ENCODE data around the gene DRC3.

GRCh38 chr17:18011286-18011685 lies 38.6 kb downstream of the DRC3 start:
- TF ChIP-seq EZH2 (IDR thresholded peaks at IDR 0.05; ENCODE audit: borderline replicate concordance, control insufficient read depth, low read depth, low read length) (no peak), CBX3 (IDR thresholded peaks at IDR 0.05; ENCODE audit: borderline replicate concordance, low read depth) (no peak), E2F8 (IDR thresholded peaks at IDR 0.05; ENCODE audit: low read depth, partially characterized antibody) (no peak), CREB1 (IDR thresholded peaks at IDR 0.05; ENCODE audit: low read depth) (no peak), CTCF (IDR thresholded peaks at IDR 0.05 in 2 of 3, conservative IDR thresholded peaks at IDR 0.05 in 1 of 3; ENCODE audit: control insufficient read depth in 2 of 3, extremely low read depth in 1 of 3, insufficient read depth in 1 of 3, low read depth in 3 of 3, low read length in 3 of 3) (no peak), POU2F2 (IDR thresholded peaks at IDR 0.05; ENCODE audit: borderline replicate concordance, low read depth, low read length) (no peak), BHLHE40 (IDR thresholded peaks at IDR 0.05; ENCODE audit: borderline replicate concordance in 1 of 2, low read depth in 2 of 2, low read length in 1 of 2) (no peak), RAD51 (IDR thresholded peaks at IDR 0.05) (no peak), POLR2A (IDR thresholded peaks at IDR 0.05; ENCODE audit: low read depth, low read length) (no peak)
- TF ChIP-seq, protein P1, sequence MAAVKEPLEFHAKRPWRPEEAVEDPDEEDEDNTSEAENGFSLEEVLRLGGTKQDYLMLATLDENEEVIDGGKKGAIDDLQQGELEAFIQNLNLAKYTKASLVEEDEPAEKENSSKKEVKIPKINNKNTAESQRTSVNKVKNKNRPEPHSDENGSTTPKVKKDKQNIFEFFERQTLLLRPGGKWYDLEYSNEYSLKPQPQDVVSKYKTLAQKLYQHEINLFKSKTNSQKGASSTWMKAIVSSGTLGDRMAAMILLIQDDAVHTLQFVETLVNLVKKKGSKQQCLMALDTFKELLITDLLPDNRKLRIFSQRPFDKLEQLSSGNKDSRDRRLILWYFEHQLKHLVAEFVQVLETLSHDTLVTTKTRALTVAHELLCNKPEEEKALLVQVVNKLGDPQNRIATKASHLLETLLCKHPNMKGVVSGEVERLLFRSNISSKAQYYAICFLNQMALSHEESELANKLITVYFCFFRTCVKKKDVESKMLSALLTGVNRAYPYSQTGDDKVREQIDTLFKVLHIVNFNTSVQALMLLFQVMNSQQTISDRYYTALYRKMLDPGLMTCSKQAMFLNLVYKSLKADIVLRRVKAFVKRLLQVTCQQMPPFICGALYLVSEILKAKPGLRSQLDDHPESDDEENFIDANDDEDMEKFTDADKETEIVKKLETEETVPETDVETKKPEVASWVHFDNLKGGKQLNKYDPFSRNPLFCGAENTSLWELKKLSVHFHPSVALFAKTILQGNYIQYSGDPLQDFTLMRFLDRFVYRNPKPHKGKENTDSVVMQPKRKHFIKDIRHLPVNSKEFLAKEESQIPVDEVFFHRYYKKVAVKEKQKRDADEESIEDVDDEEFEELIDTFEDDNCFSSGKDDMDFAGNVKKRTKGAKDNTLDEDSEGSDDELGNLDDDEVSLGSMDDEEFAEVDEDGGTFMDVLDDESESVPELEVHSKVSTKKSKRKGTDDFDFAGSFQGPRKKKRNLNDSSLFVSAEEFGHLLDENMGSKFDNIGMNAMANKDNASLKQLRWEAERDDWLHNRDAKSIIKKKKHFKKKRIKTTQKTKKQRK (IDR thresholded peaks at IDR 0.05; ENCODE audit: low read depth, low read length), result no peak
